Measurements from ENCODE around the gene DDX27.
A peak's percentile ranks its signal among the peaks of the same experiment; 100 is the strongest.
"Not testable (repeated sequence)": the region's sequence is repeated elsewhere in the genome, so short reads cannot be mapped to it uniquely, and the experiment has no call there.

The DDX27 gene

GRCh38 chr20:49210101-49210756, 9.0 kb upstream of the DDX27 start:
- H3K36me3 ChIP-seq (ENCODE audit: control insufficient read depth, insufficient read depth, low read length) = no peaks in the 10 kb centered on the region
- H3K4me3 ChIP-seq (ENCODE audit: low read depth, low read length) = no peak overlapping the region
- peaks cover 6% of the 10 kb centered on the region; the same call in 1 of the 2 replicates for H3K9me3 ChIP-seq (ENCODE audit: control insufficient read depth, insufficient read depth, low read depth, low read length)
- no peaks in the 10 kb centered on the region for H3K27me3 ChIP-seq (ENCODE audit: control insufficient read depth, insufficient read depth, low read length)
- no peaks in the 10 kb centered on the region for H3K4me1 ChIP-seq (ENCODE audit: control insufficient read depth, insufficient read depth, low read length)
- H3K9ac ChIP-seq (ENCODE audit: low read length) = no peak overlapping the region
- no peak overlapping the region for H3K27ac ChIP-seq (ENCODE audit: low read depth, low read length)

DNA sequence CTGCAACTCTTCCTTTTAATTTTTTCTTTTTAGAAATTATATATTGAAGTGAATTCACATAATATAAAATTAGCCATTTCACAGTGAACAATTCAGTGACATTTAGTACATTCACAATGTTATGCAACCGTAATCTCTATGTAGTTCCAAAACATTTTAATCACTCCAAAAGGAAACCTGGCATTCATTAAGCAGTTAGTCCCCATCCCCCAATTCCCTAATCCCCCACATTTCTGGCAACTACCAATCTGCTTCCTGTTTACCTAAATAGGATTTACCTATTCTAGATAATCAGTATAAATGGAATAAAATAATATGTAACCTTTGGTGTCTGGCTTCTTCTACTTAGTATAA, 8.5 kb upstream of the DDX27 start:
- Histone ChIP-seq H3K36me3 (ENCODE audit: control insufficient read depth, insufficient read depth, low read length) (no peaks in the 10 kb centered on the region), H3K9me3 (ENCODE audit: control insufficient read depth, insufficient read depth, low read depth, low read length) (peaks cover 6% of the 10 kb centered on the region; the same call in 1 of the 2 replicates), H3K4me3 (ENCODE audit: low read depth, low read length) (no peak overlapping the region), H3K27me3 (ENCODE audit: control insufficient read depth, insufficient read depth, low read length) (no peaks in the 10 kb centered on the region), H3K27ac (ENCODE audit: low read depth, low read length) (no peak overlapping the region), H3K4me1 (ENCODE audit: control insufficient read depth, insufficient read depth, low read length) (no peaks in the 10 kb centered on the region), H3K9ac (ENCODE audit: low read length) (no peak overlapping the region)

DNA sequence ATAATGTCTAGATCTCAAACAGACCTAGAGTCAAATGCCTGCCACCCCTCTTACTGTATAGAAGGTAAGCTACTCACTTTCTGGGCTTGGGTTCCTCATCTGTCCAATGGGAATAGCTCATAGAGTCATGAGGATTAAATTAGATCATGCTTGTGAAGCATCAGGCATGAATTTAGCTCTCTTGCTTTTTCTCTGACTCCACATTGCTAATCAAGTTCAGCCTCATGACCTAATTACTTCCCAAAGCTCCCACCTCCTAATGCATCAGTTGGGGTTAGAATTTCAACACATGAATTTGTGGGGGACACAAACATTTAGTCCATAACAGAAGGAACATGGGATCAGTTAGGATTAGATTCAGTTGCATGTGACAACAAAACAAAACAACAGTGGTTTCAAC, 4.6 kb upstream of the DDX27 start:
- no peak overlapping the region for H3K4me3 ChIP-seq (ENCODE audit: low read depth, low read length)
- peaks cover 6% of the 10 kb centered on the region; the same call in 1 of the 2 replicates for H3K9me3 ChIP-seq (ENCODE audit: control insufficient read depth, insufficient read depth, low read depth, low read length)
- no peaks in the 10 kb centered on the region for H3K27me3 ChIP-seq (ENCODE audit: control insufficient read depth, insufficient read depth, low read length)
- peaks cover 3% of the 10 kb centered on the region; the same call in 1 of the 2 replicates for H3K4me1 ChIP-seq (ENCODE audit: control insufficient read depth, insufficient read depth, low read length)
- H3K9ac ChIP-seq (ENCODE audit: low read length) = no peak overlapping the region
- H3K27ac ChIP-seq (ENCODE audit: low read depth, low read length) = no peak overlapping the region
- H3K36me3 ChIP-seq (ENCODE audit: control insufficient read depth, insufficient read depth, low read length) = no peaks in the 10 kb centered on the region

- Histone ChIP-seq H3K27me3 (ENCODE audit: control insufficient read depth, insufficient read depth, low read length) (no peaks in the 10 kb centered on the region), H3K4me3 (ENCODE audit: low read depth, low read length) (no peak overlapping the region)
These were observed 4.0 kb upstream of the DDX27 start for GRCh38 chr20:49215232-49215631.

DNA sequence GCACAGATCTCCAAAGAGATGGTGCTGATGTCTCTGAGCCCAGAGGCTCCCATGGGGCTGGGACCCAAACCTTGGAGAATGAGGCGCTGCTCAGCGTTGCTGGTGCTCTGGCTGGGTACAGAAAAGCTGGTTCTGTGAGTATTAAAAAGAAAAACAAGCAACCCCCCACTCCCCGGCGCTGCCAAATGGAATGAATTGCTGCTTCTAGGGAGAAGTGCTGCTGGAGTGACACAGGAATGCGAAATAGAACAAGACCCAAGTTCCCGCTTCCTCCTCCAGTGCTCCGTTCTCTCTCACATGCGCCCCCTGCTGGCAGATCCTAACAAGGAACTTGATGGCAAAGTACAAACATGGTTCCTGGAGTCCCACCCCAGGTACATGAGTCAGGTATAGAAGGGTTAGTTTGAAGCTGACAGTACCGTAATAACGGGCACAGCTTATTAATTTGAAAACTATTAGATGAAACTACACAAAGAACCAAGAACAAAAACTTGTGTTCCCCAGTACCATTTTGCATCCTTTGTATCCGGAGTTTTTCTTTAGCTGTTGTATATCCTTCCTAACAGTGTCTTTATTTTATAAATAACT, 2.1 kb upstream of the DDX27 start:
- no peak overlapping the region for H3K9ac ChIP-seq (ENCODE audit: low read length)
- H3K27ac ChIP-seq (ENCODE audit: low read depth, low read length) = no peak overlapping the region
- peaks cover 9% of the 10 kb centered on the region for H3K36me3 ChIP-seq (ENCODE audit: control insufficient read depth, insufficient read depth, low read length)
- H3K27me3 ChIP-seq (ENCODE audit: control insufficient read depth, insufficient read depth, low read length) = no peaks in the 10 kb centered on the region
- no peaks in the 10 kb centered on the region for H3K9me3 ChIP-seq (ENCODE audit: control insufficient read depth, insufficient read depth, low read depth, low read length)
- no peak overlapping the region for H3K4me3 ChIP-seq (ENCODE audit: low read depth, low read length)
- H3K4me1 ChIP-seq (ENCODE audit: control insufficient read depth, insufficient read depth, low read length) = peaks cover 6% of the 10 kb centered on the region; the same call in 1 of the 2 replicates

More at GRCh38 chr20:49215232-49215631, 4.0 kb upstream of the DDX27 start:
- H3K36me3 ChIP-seq (ENCODE audit: control insufficient read depth, insufficient read depth, low read length) = no peaks in the 10 kb centered on the region
- peaks cover 3% of the 10 kb centered on the region; the same call in 1 of the 2 replicates for H3K9me3 ChIP-seq (ENCODE audit: control insufficient read depth, insufficient read depth, low read depth, low read length)
- H3K9ac ChIP-seq (ENCODE audit: low read length) = no peak overlapping the region
- peaks cover 5% of the 10 kb centered on the region; the same call in 1 of the 2 replicates for H3K4me1 ChIP-seq (ENCODE audit: control insufficient read depth, insufficient read depth, low read length)
- H3K27ac ChIP-seq (ENCODE audit: low read depth, low read length) = no peak overlapping the region

DNA sequence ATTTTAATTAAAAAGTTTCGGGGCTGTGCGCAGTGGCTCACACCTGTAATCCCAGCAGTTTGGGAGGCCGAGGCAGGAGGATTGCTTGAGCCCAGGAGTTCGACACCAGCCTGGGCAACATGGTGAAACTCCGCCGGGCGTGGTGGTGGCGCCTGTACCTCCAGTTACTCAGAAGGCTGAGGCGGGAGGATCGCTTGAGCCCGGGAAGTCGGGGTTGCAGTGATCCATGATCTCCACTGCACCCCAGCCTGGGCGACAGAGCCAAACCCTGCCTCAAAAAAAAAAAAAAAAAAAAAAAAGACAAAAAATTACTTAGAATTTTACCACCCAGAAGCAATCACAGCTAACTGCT, 501 bp upstream of the DDX27 start:
- not testable (repeated sequence) for H3K9ac ChIP-seq (ENCODE audit: low read length); H3K4me3 ChIP-seq (ENCODE audit: low read depth, low read length); H3K4me1 ChIP-seq (ENCODE audit: control insufficient read depth, insufficient read depth, low read length); H3K27me3 ChIP-seq (ENCODE audit: control insufficient read depth, insufficient read depth, low read length); H3K9me3 ChIP-seq (ENCODE audit: control insufficient read depth, insufficient read depth, low read depth, low read length)
- peaks cover 21% of the 10 kb centered on the region for H3K36me3 ChIP-seq (ENCODE audit: control insufficient read depth, insufficient read depth, low read length)
- H3K27ac ChIP-seq (ENCODE audit: low read depth, low read length) = peak overlapping the region; percentile 63; the same call in 1 of the 2 replicates

GRCh38 chr20:49219924-49220831, 962 bp downstream of the DDX27 start:
- peaks cover 36% of the 10 kb centered on the region for H3K36me3 ChIP-seq (ENCODE audit: control insufficient read depth, insufficient read depth, low read length)
- no peaks in the 10 kb centered on the region for H3K27me3 ChIP-seq (ENCODE audit: control insufficient read depth, insufficient read depth, low read length)
- peak overlapping the region; percentile 87 for H3K9ac ChIP-seq (ENCODE audit: low read length)
- no peaks in the 10 kb centered on the region for H3K9me3 ChIP-seq (ENCODE audit: control insufficient read depth, insufficient read depth, low read depth, low read length)
- H3K4me3 ChIP-seq (ENCODE audit: low read depth, low read length) = peak overlapping the region; percentile 88
- no peak overlapping the region for H3K27ac ChIP-seq (ENCODE audit: low read depth, low read length)
- peaks cover 6% of the 10 kb centered on the region; the same call in 1 of the 2 replicates for H3K4me1 ChIP-seq (ENCODE audit: control insufficient read depth, insufficient read depth, low read length)

DNA sequence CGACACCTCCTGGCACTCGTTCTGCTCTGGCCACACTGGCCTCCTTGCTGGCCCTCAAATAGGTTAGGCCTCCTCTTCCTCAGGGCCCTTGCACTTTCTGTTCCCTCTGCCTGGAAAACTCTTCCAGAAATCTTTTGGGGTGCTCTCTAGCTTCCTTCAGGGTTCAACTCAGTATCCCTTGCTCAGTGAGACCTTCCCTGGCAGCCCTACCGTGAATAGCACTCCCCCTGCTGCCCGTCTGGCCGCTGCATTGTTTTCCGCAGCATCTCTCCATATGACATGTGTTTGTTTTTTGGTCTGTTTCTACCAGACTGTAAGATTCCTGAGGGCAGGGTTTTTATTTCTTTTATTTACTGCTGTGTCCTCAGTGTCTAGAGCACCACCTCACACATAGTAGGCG, 6.7 kb downstream of the DDX27 start:
- no peak overlapping the region for H3K9ac ChIP-seq (ENCODE audit: low read length)
- no peak overlapping the region for H3K27ac ChIP-seq (ENCODE audit: low read depth, low read length)
- no peaks in the 10 kb centered on the region for H3K27me3 ChIP-seq (ENCODE audit: control insufficient read depth, insufficient read depth, low read length)
- H3K4me3 ChIP-seq (ENCODE audit: low read depth, low read length) = no peak overlapping the region
- no peaks in the 10 kb centered on the region for H3K4me1 ChIP-seq (ENCODE audit: control insufficient read depth, insufficient read depth, low read length)
- no peaks in the 10 kb centered on the region for H3K9me3 ChIP-seq (ENCODE audit: control insufficient read depth, insufficient read depth, low read depth, low read length)
- H3K36me3 ChIP-seq (ENCODE audit: control insufficient read depth, insufficient read depth, low read length) = peaks cover 82% of the 10 kb centered on the region

DNA sequence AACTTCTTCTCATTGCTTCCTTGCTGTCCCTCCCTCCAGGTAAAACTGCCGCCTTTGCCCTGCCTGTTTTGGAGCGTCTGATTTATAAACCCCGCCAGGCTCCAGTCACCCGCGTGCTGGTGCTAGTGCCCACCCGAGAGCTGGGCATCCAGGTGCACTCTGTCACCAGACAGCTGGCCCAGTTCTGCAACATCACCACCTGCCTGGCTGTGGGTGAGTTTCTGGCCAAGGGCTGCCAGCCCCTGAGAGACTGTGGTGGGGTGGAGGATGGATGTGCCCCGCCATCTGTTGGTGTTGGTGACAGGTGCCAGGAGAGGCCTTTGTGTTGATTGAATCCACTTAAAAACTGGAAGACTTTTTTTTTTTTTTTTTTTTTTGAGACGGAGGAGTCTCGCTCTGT, 9.5 kb downstream of the DDX27 start:
- Histone ChIP-seq H3K27ac (ENCODE audit: low read depth, low read length) (no peak overlapping the region), H3K9ac (ENCODE audit: low read length) (no peak overlapping the region), H3K4me3 (ENCODE audit: low read depth, low read length) (no peak overlapping the region), H3K9me3 (ENCODE audit: control insufficient read depth, insufficient read depth, low read depth, low read length) (no peaks in the 10 kb centered on the region), H3K4me1 (ENCODE audit: control insufficient read depth, insufficient read depth, low read length) (no peaks in the 10 kb centered on the region), H3K36me3 (ENCODE audit: control insufficient read depth, insufficient read depth, low read length) (peaks cover 82% of the 10 kb centered on the region), H3K27me3 (ENCODE audit: control insufficient read depth, insufficient read depth, low read length) (no peaks in the 10 kb centered on the region)

DNA sequence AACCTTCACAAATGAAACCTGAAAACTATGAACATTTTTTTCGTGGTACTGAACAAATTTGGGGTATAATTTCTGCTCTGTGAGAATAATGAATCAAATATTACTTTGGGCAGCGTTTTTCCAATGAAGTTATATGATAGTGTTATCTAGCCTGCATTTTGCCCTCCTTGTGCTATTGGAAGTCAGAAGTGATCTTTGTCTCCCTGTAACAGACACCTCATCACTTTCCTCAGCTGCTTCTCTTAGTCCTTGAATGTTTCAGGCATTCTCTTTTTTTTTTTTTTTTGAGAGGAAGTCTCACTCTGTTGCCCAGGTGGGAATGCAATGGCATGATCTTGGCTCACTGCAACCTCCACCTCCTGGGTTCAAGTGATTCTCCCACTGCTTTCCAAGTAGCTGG, 10.2 kb downstream of the DDX27 start:
- Histone ChIP-seq H3K27ac (ENCODE audit: low read depth, low read length) (no peak overlapping the region), H3K36me3 (ENCODE audit: control insufficient read depth, insufficient read depth, low read length) (peaks cover 82% of the 10 kb centered on the region), H3K4me1 (ENCODE audit: control insufficient read depth, insufficient read depth, low read length) (no peaks in the 10 kb centered on the region)

DNA sequence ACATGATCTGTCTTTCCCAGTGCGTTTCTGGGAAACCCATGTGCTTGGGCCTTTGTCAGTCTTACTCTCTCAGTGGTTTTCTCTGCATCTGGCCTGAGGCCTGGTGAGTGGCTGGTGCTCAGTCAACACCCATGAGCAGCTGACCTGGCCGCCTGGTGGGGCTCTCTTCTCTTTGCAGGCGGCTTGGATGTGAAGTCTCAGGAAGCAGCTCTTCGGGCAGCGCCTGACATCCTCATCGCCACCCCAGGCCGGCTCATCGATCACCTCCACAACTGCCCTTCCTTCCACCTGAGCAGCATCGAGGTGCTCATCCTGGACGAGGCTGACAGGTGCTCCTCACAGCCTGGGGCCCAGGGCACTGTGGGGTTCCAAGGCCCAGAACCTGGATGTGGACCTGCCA, 10.8 kb downstream of the DDX27 start:
- peaks cover 82% of the 10 kb centered on the region for H3K36me3 ChIP-seq (ENCODE audit: control insufficient read depth, insufficient read depth, low read length)
- no peak overlapping the region for H3K9ac ChIP-seq (ENCODE audit: low read length)
- H3K27me3 ChIP-seq (ENCODE audit: control insufficient read depth, insufficient read depth, low read length) = no peaks in the 10 kb centered on the region
- H3K27ac ChIP-seq (ENCODE audit: low read depth, low read length) = no peak overlapping the region
- H3K9me3 ChIP-seq (ENCODE audit: control insufficient read depth, insufficient read depth, low read depth, low read length) = no peaks in the 10 kb centered on the region
- no peaks in the 10 kb centered on the region for H3K4me1 ChIP-seq (ENCODE audit: control insufficient read depth, insufficient read depth, low read length)
- no peak overlapping the region for H3K4me3 ChIP-seq (ENCODE audit: low read depth, low read length)

More for the DNA sequence above, 10.2 kb downstream of the DDX27 start:
- Histone ChIP-seq H3K9me3 (ENCODE audit: control insufficient read depth, insufficient read depth, low read depth, low read length) (no peaks in the 10 kb centered on the region), H3K9ac (ENCODE audit: low read length) (no peak overlapping the region), H3K27me3 (ENCODE audit: control insufficient read depth, insufficient read depth, low read length) (no peaks in the 10 kb centered on the region), H3K4me3 (ENCODE audit: low read depth, low read length) (no peak overlapping the region)

Data from HUES6 (cell line).